Tibial nerve (tissue), 4 donors: ENCODE results near the gene MPP2.

ENCODE experiments used
- EP300 ChIP-seq, 2 donors: sonication (generic); formaldehyde crosslinking; IDR thresholded peaks; one replicate each; pipeline ENCODE4 v1.6.1; 2017; ENCODE audit warnings: antibody characterized with exemption in 2 of 2, mild to moderate bottlenecking in 1 of 2
- TF ChIP-seq, protein P1 (sequence below), 5 experiments: fragments of 200-600 bp in 3 of 5; fragments of 450-650 bp in 2 of 5; sonication (generic) in 3 of 5; IDR thresholded peaks; one replicate each; pipeline ENCODE4 v1.5.1; 2016 to 2019; ENCODE audit warnings: antibody characterized with exemption in 5 of 5, mild to moderate bottlenecking in 3 of 5, moderate library complexity in 2 of 5

DNA sequence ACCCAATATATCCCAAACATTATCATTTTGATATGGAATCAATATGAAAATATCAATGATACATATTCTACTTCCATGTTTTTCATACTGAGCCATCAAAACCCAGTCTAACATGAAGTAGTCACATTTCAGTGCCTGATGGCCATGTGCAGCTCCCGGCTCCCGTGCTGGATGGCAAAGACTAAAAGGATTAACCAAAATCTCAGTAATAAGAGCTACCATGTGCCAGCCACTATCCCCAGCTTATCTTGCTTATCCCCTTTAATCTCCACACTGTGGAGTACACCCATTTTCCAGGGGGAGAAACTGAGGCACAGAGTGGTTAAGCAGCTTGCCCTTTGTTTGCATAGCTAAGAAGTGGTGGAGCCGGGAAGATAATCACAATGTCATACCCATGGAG lies 51.2 kb downstream of the MPP2 start:
- TF ChIP-seq, protein P1, sequence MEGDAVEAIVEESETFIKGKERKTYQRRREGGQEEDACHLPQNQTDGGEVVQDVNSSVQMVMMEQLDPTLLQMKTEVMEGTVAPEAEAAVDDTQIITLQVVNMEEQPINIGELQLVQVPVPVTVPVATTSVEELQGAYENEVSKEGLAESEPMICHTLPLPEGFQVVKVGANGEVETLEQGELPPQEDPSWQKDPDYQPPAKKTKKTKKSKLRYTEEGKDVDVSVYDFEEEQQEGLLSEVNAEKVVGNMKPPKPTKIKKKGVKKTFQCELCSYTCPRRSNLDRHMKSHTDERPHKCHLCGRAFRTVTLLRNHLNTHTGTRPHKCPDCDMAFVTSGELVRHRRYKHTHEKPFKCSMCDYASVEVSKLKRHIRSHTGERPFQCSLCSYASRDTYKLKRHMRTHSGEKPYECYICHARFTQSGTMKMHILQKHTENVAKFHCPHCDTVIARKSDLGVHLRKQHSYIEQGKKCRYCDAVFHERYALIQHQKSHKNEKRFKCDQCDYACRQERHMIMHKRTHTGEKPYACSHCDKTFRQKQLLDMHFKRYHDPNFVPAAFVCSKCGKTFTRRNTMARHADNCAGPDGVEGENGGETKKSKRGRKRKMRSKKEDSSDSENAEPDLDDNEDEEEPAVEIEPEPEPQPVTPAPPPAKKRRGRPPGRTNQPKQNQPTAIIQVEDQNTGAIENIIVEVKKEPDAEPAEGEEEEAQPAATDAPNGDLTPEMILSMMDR (IDR thresholded peaks at IDR 0.05): no peak
- TF ChIP-seq EP300 (IDR thresholded peaks at IDR 0.05): no peak
